Astrocyte (in vitro differentiated cells and primary cell): ENCODE data around the gene VEGFB. TPM values are rescaled to one million over a fixed set of nuclear protein-coding genes. Genes with fewer than 3 reads are reported as not detected.

Source experiments
- DNase-seq: peaks from one replicate; pipeline ENCODE4 v3.0.0-alpha.2; 2010; ENCODE audit warnings: low read depth
- FAIRE-seq: peaks from 2 replicates; lab custom pipeline; 2011; peaks lifted over from hg19 to GRCh38; lab: Jason Lieb, UNC
- H2AFZ ChIP-seq: 2 replicates; pipeline ENCODE4 v1.6.0; 2012; ENCODE audit warnings: low read depth, low read length, inconsistent platforms
- H3K27ac ChIP-seq: 2 replicates; pipeline ENCODE4 v1.5.1; 2011; ENCODE audit warnings: low read depth, low read length, inconsistent platforms
- H3K27me3 ChIP-seq: 2 replicates; pipeline ENCODE4 v1.6.0; 2011; ENCODE audit warnings: low read length, inconsistent platforms; ENCODE audit not compliant: insufficient read depth
- H3K36me3 ChIP-seq: 2 replicates; pipeline ENCODE4 v1.5.1; 2011; ENCODE audit warnings: low read length, inconsistent platforms; ENCODE audit not compliant: insufficient read depth
- H3K4me1 ChIP-seq: 2 replicates; pipeline ENCODE4 v1.5.1; 2011; ENCODE audit warnings: low read length, inconsistent platforms; ENCODE audit not compliant: insufficient read depth
- H3K4me2 ChIP-seq: 2 replicates; pipeline ENCODE4 v1.6.0; 2012; ENCODE audit warnings: low read length, inconsistent platforms
- H3K4me3 ChIP-seq: 2 replicates; pipeline ENCODE4 v1.5.1; 2011; ENCODE audit warnings: low read depth, mild to moderate bottlenecking, low read length, inconsistent platforms; ENCODE audit not compliant: insufficient read depth
- H3K79me2 ChIP-seq: 2 replicates; pipeline ENCODE4 v1.6.0; 2012; ENCODE audit warnings: mild to moderate bottlenecking, low read length, inconsistent platforms; ENCODE audit not compliant: insufficient read depth
- H3K9ac ChIP-seq: 2 replicates; pipeline ENCODE4 v1.6.0; 2012; ENCODE audit warnings: mild to moderate bottlenecking, low read length, inconsistent platforms
- H3K9me3 ChIP-seq: 2 replicates; pipeline ENCODE4 v1.5.1; 2012; ENCODE audit warnings: low read depth, mild to moderate bottlenecking, low read length, inconsistent platforms; ENCODE audit not compliant: insufficient read depth
- H4K20me1 ChIP-seq: 2 replicates; pipeline ENCODE4 v1.6.0; 2012; ENCODE audit warnings: low read length, inconsistent platforms; ENCODE audit not compliant: insufficient read depth
- H3K27ac Mint-ChIP-seq: one replicate; pipeline ENCODE4 v1.8.0; 2021; ENCODE audit warnings: mild to moderate bottlenecking, mixed read lengths; ENCODE audit not compliant: unreplicated experiment
- H3K27me3 Mint-ChIP-seq: one replicate; pipeline ENCODE4 v1.8.0; 2021; ENCODE audit warnings: low read depth, mixed read lengths; ENCODE audit not compliant: unreplicated experiment
- H3K36me3 Mint-ChIP-seq: one replicate; pipeline ENCODE4 v1.8.0; 2021; ENCODE audit warnings: low read depth, mixed read lengths; ENCODE audit not compliant: unreplicated experiment
- H3K4me1 Mint-ChIP-seq: one replicate; pipeline ENCODE4 v1.8.0; 2021; ENCODE audit warnings: low read depth, mixed read lengths; ENCODE audit not compliant: unreplicated experiment
- H3K4me3 Mint-ChIP-seq: one replicate; pipeline ENCODE4 v1.8.0; 2021; ENCODE audit warnings: mild to moderate bottlenecking, moderate library complexity, mixed read lengths; ENCODE audit not compliant: unreplicated experiment
- H3K9me3 Mint-ChIP-seq: one replicate; pipeline ENCODE4 v1.8.0; 2021; ENCODE audit warnings: mild to moderate bottlenecking, mixed read lengths; ENCODE audit not compliant: unreplicated experiment
- CTCF ChIP-seq: IDR thresholded peaks from 2 replicates; pipeline ENCODE4 v1.5.1; 2011; ENCODE audit warnings: low read depth, mild to moderate bottlenecking, inconsistent platforms, low read length, moderate library complexity; ENCODE audit not compliant: insufficient read depth
- EZH2 ChIP-seq: IDR thresholded peaks from 2 replicates; pipeline ENCODE4 v1.6.1; 2012; ENCODE audit warnings: mild to moderate bottlenecking, low read length, inconsistent platforms; ENCODE audit not compliant: insufficient read depth
- total RNA-seq: library from RNA; stranded (reverse); gene quantifications from 2 replicates; pipeline ENCODE4 v1.2.1, GENCODE V29; 2021

Gene VEGFB
- total RNA-seq, 1 donor from 2014 or later, result 30.4 TPM

- Histone ChIP-seq H3K4me1 (peaks cover 13% of the 10 kb centered on the region), H3K36me3 (peaks cover 17% of the 10 kb centered on the region), H3K79me2 (peaks cover 29% of the 10 kb centered on the region), H2AFZ (no peak overlapping the region), H4K20me1 (peaks cover 41% of the 10 kb centered on the region), H3K4me2 (no peak overlapping the region), H3K9ac (no peak overlapping the region), H3K9me3 (no peaks in the 10 kb centered on the region), H3K4me3 (no peak overlapping the region), H3K27me3 (no peaks in the 10 kb centered on the region), H3K27ac (no peak overlapping the region)
- no peak for TF ChIP-seq EZH2
- TF ChIP-seq CTCF, result no peak
- peaks cover 27% of the 10 kb centered on the region for H3K36me3 Mint-ChIP-seq
- H3K4me3 Mint-ChIP-seq, result no peak overlapping the region
- no peak for FAIRE-seq
- no peak for DNase-seq
- H3K27ac Mint-ChIP-seq, result no peak overlapping the region
- peaks cover 2% of the 10 kb centered on the region for H3K9me3 Mint-ChIP-seq
- H3K27me3 Mint-ChIP-seq, result no peaks in the 10 kb centered on the region
- peaks cover 5% of the 10 kb centered on the region for H3K4me1 Mint-ChIP-seq
Measured at GRCh38 chr11:64256300-64256699, 21.9 kb downstream of the VEGFB start.

- H3K27ac Mint-ChIP-seq, result no peak overlapping the region
- no peak for DNase-seq
- Histone ChIP-seq H3K27me3 (no peaks in the 10 kb centered on the region), H2AFZ (no peak overlapping the region), H3K4me2 (no peak overlapping the region), H3K4me3 (no peak overlapping the region), H4K20me1 (peaks cover 33% of the 10 kb centered on the region), H3K79me2 (peaks cover 9% of the 10 kb centered on the region), H3K9ac (no peak overlapping the region), H3K27ac (no peak overlapping the region), H3K9me3 (no peaks in the 10 kb centered on the region), H3K36me3 (peaks cover 20% of the 10 kb centered on the region), H3K4me1 (peaks cover 14% of the 10 kb centered on the region)
- TF ChIP-seq EZH2 (no peak), CTCF (no peak)
- peaks cover 12% of the 10 kb centered on the region for H3K4me1 Mint-ChIP-seq
- FAIRE-seq, result no peak
- H3K27me3 Mint-ChIP-seq, result no peaks in the 10 kb centered on the region
- H3K4me3 Mint-ChIP-seq, result no peak overlapping the region
- H3K36me3 Mint-ChIP-seq, result peaks cover 33% of the 10 kb centered on the region
- H3K9me3 Mint-ChIP-seq, result peaks cover 2% of the 10 kb centered on the region
Measured at GRCh38 chr11:64258356-64258755, 24.0 kb downstream of the VEGFB start.

- Histone ChIP-seq H3K9ac (no peak overlapping the region), H2AFZ (no peak overlapping the region), H3K4me2 (no peak overlapping the region), H3K27ac (no peak overlapping the region), H3K27me3 (no peaks in the 10 kb centered on the region), H3K4me1 (peaks cover 14% of the 10 kb centered on the region), H3K9me3 (no peaks in the 10 kb centered on the region), H4K20me1 (peaks cover 30% of the 10 kb centered on the region), H3K4me3 (no peak overlapping the region), H3K79me2 (peaks cover 2% of the 10 kb centered on the region), H3K36me3 (peaks cover 21% of the 10 kb centered on the region)
- H3K27ac Mint-ChIP-seq, result peak overlapping the region; percentile 47
- TF ChIP-seq CTCF (no peak), EZH2 (no peak)
- H3K27me3 Mint-ChIP-seq, result no peaks in the 10 kb centered on the region
- peaks cover 32% of the 10 kb centered on the region for H3K36me3 Mint-ChIP-seq
- peaks cover 2% of the 10 kb centered on the region for H3K9me3 Mint-ChIP-seq
- DNase-seq, result no peak
- H3K4me1 Mint-ChIP-seq, result peaks cover 12% of the 10 kb centered on the region
- H3K4me3 Mint-ChIP-seq, result peak overlapping the region; percentile 47
- no peak for FAIRE-seq
Measured at GRCh38 chr11:64258946-64259532, 24.7 kb downstream of the VEGFB start.
